ENCODE data around the gene C4orf50. TPM values are rescaled to one million over a fixed set of nuclear protein-coding genes. Genes with fewer than 3 reads are reported as not detected.

Gene C4orf50
- total RNA-seq, 1 experiment from 2014 or later, result 0.17 TPM

GRCh38 chr4:6035786-6036185, 17.6 kb upstream of the C4orf50 start:
- H3K4me3 Mint-ChIP-seq, result no peak overlapping the region
- no peak overlapping the region for H3K14ac ChIP-seq (ENCODE audit: insufficient read depth, low read length)
- no peaks in the 10 kb centered on the region for H3K79me1 ChIP-seq (ENCODE audit: insufficient read depth, low read depth, low read length, poor library complexity, severe bottlenecking)
- no peaks in the 10 kb centered on the region; the same call in 1 of the 2 replicates for H3K4me1 ChIP-seq (ENCODE audit: insufficient read depth, low read length)
- no peak for DNase-seq
- TF ChIP-seq, protein P1, sequence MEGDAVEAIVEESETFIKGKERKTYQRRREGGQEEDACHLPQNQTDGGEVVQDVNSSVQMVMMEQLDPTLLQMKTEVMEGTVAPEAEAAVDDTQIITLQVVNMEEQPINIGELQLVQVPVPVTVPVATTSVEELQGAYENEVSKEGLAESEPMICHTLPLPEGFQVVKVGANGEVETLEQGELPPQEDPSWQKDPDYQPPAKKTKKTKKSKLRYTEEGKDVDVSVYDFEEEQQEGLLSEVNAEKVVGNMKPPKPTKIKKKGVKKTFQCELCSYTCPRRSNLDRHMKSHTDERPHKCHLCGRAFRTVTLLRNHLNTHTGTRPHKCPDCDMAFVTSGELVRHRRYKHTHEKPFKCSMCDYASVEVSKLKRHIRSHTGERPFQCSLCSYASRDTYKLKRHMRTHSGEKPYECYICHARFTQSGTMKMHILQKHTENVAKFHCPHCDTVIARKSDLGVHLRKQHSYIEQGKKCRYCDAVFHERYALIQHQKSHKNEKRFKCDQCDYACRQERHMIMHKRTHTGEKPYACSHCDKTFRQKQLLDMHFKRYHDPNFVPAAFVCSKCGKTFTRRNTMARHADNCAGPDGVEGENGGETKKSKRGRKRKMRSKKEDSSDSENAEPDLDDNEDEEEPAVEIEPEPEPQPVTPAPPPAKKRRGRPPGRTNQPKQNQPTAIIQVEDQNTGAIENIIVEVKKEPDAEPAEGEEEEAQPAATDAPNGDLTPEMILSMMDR (conservative IDR thresholded peaks at IDR 0.05), result no peak
- no peak overlapping the region for H3K56ac ChIP-seq (ENCODE audit: insufficient read length, low read depth, low read length)
- no peak overlapping the region for H2AK5ac ChIP-seq (ENCODE audit: insufficient read length, low read length)
- H4K8ac ChIP-seq (replicated peaks; ENCODE audit: insufficient read length, low read depth, low read length), result no peak overlapping the region
- no peaks in the 10 kb centered on the region for H3K23me2 ChIP-seq (ENCODE audit: insufficient read length, low read depth, low read length, poor library complexity, severe bottlenecking)
- H3K27ac Mint-ChIP-seq, result no peak overlapping the region
- H2BK5ac ChIP-seq (ENCODE audit: insufficient read length, low read length), result no peak overlapping the region
- no peak overlapping the region for H4K5ac ChIP-seq (ENCODE audit: insufficient read length, low read depth, low read length)
- no peaks in the 10 kb centered on the region for H3K9me3 ChIP-seq (ENCODE audit: control insufficient read depth, low read depth, low read length)
- H2BK12ac ChIP-seq (ENCODE audit: insufficient read length, low read depth, low read length), result no peak overlapping the region
- H3K9me3 Mint-ChIP-seq, result no peaks in the 10 kb centered on the region
- H2AFZ ChIP-seq (ENCODE audit: low read length), result no peak overlapping the region
- H3K4me2 ChIP-seq (ENCODE audit: insufficient read depth, insufficient read length, low read length), result no peak overlapping the region
- H2BK15ac ChIP-seq (ENCODE audit: low read depth, low read length), result no peak overlapping the region
- H3K23ac ChIP-seq (ENCODE audit: insufficient read length, low read depth, low read length), result no peak overlapping the region
- H3K27ac ChIP-seq (ENCODE audit: insufficient read length, low read depth, low read length), result no peak overlapping the region
- peaks cover 8% of the 10 kb centered on the region for H3K27me3 Mint-ChIP-seq (ENCODE audit: low read depth)
- no peak overlapping the region for H3K4ac ChIP-seq (ENCODE audit: low read depth, low read length)
- no peaks in the 10 kb centered on the region for H3K36me3 Mint-ChIP-seq (ENCODE audit: insufficient read depth in 1 of 3, low read depth in 3 of 3)
- H3K9ac ChIP-seq (ENCODE audit: extremely low read depth, insufficient read length, low read length), result no peak overlapping the region
- no peak overlapping the region for H2BK120ac ChIP-seq (ENCODE audit: low read depth, low read length, poor library complexity, severe bottlenecking)
- H2BK20ac ChIP-seq (ENCODE audit: low read depth, low read length, poor library complexity, severe bottlenecking), result no peak overlapping the region
- no peaks in the 10 kb centered on the region; the same call in 1 of the 2 replicates for H3K79me2 ChIP-seq (ENCODE audit: insufficient read depth, low read length)
- H4K20me1 ChIP-seq (ENCODE audit: control insufficient read depth, insufficient read depth, insufficient read length), result no peaks in the 10 kb centered on the region
- no CpG with 5 or more reads among the region's 16 CpGs for WGBS (ENCODE audit: extremely low coverage, insufficient read length, low lambda C conversion rate)
- H3K4me1 Mint-ChIP-seq, result peaks cover 11 to 20% of the 10 kb centered on the region in 2 experiments; a peak in 3 of 4 replicates
- H4K91ac ChIP-seq (ENCODE audit: insufficient read length, low read depth, low read length), result no peak overlapping the region
- no peaks in the 10 kb centered on the region for H3K27me3 ChIP-seq (ENCODE audit: insufficient read depth, low read length)
- H3T11ph ChIP-seq (ENCODE audit: low read length), result no peak overlapping the region
- H3K18ac ChIP-seq (ENCODE audit: insufficient read length, low read depth, low read length), result no peak overlapping the region

All from H9 (cell line).